Measurements from ENCODE around the gene OR8I2.
A peak's percentile ranks its signal among the peaks of the same experiment; 100 is the strongest.
"Not testable (repeated sequence)": the region's sequence is repeated elsewhere in the genome, so short reads cannot be mapped to it uniquely, and the experiment has no call there.

The OR8I2 gene

GRCh38 chr11:56093008-56093407 is at the start of gene OR8I2:
Gene OR8I2 (plus strand): TSS chr11:56093308. CDS start chr11:56093308, 0 bp downstream.
- DNase-seq (ENCODE audit: low read depth, low spot score), result no peak

GRCh38 chr11:56045538-56045937 is 47.6 kb upstream of the OR8I2 start:
- DNase-seq (ENCODE audit: low read depth, low spot score), result no peak

- DNase-seq (ENCODE audit: low read depth, low spot score), result no peak
Observed at GRCh38 chr11:56048480-56048879, 44.6 kb upstream of the OR8I2 start.

- DNase-seq (ENCODE audit: low read depth, low spot score), result no peak
Observed at GRCh38 chr11:56049487-56049886, 43.6 kb upstream of the OR8I2 start.

- DNase-seq (ENCODE audit: low read depth, low spot score), result not testable (repeated sequence)
Observed at GRCh38 chr11:56056366-56056765, 36.7 kb upstream of the OR8I2 start.

GRCh38 chr11:56057661-56058237 is 35.4 kb upstream of the OR8I2 start:
- DNase-seq (ENCODE audit: low read depth, low spot score), result peak; percentile 40

GRCh38 chr11:56058260-56058780 is 34.8 kb upstream of the OR8I2 start:
- not testable (repeated sequence) for DNase-seq (ENCODE audit: low read depth, low spot score)

GRCh38 chr11:56066980-56067379 is 26.1 kb upstream of the OR8I2 start:
- no peak for DNase-seq (ENCODE audit: low read depth, low spot score)

- DNase-seq (ENCODE audit: low read depth, low spot score), result no peak
Observed at GRCh38 chr11:56089697-56090096, 3.4 kb upstream of the OR8I2 start.

- DNase-seq (ENCODE audit: low read depth, low spot score), result no peak
Observed at GRCh38 chr11:56103210-56103737, 10.2 kb downstream of the OR8I2 start, which contains the start of gene OR8H2. Gene OR8H2 (plus strand): TSS chr11:56103687. CDS start chr11:56105043, 1,356 bp downstream.

- no peak for DNase-seq (ENCODE audit: low read depth, low spot score)
Observed at GRCh38 chr11:56122073-56122472, 29.0 kb downstream of the OR8I2 start, which contains the start of gene OR8H3. Gene OR8H3 (plus strand): TSS chr11:56122373. CDS start chr11:56122373, 0 bp downstream.

- no peak for DNase-seq (ENCODE audit: low read depth, low spot score)
Observed at GRCh38 chr11:56140151-56140661, 47.1 kb downstream of the OR8I2 start, which contains the start of gene OR8J3. Gene OR8J3 (minus strand): TSS chr11:56140201. CDS start chr11:56137718, 2,483 bp downstream.

GRCh38 chr11:56143681-56144080 is 50.6 kb downstream of the OR8I2 start:
- not testable (repeated sequence) for DNase-seq (ENCODE audit: low read depth, low spot score)

All from iPS DF 19.7 (cell line).